K562 (cell line): ENCODE results near the gene DPP3. TPM values are rescaled to one million over a fixed set of nuclear protein-coding genes. Genes with fewer than 3 reads are reported as not detected.

Source experiments
- ADNP ChIP-seq: fragments of 200-800 bp; sonication (Bioruptor generic); IDR thresholded peaks from 2 replicates; pipeline ENCODE4 v1.6.1; 2016; ENCODE audit warnings: missing genetic modification characterization, missing compliant biosample characterization
- CTBP1 ChIP-seq: fragments of 450-650 bp; IDR thresholded peaks from 2 replicates; pipeline ENCODE4 v1.6.1; 2016; ENCODE audit warnings: borderline replicate concordance
- DDX20 ChIP-seq: fragments of 450-650 bp; IDR thresholded peaks from 2 replicates; pipeline ENCODE4 v1.6.1; 2016; ENCODE audit warnings: missing genetic modification characterization, low read depth, mild to moderate bottlenecking, missing compliant biosample characterization, moderate library complexity
- ESRRB ChIP-seq: fragments of 250-450 bp; sonication (Bioruptor Pico); IDR thresholded peaks from 2 replicates; pipeline ENCODE4 v1.5.0; 2020; ENCODE audit warnings: mild to moderate bottlenecking, moderate library complexity, borderline replicate concordance
- HDAC6 ChIP-seq: IDR thresholded peaks from 2 replicates; pipeline ENCODE4 v1.6.1; 2012; ENCODE audit warnings: low read depth, mild to moderate bottlenecking, control low read depth, inconsistent platforms, low read length, moderate library complexity
- KAT2B ChIP-seq: IDR thresholded peaks from one replicate; pipeline ENCODE4 v1.6.1; 2012; ENCODE audit warnings: low read depth, mild to moderate bottlenecking, control low read depth, inconsistent platforms, low read length, moderate library complexity
- MEIS2 ChIP-seq: fragments of 450-650 bp; IDR thresholded peaks from 2 replicates; pipeline ENCODE4 v1.6.1; 2014; ENCODE audit warnings: mild to moderate bottlenecking; ENCODE audit not compliant: partially characterized antibody
- MXI1 ChIP-seq: IDR thresholded peaks from 2 replicates; pipeline ENCODE4 v1.6.1; 2011; ENCODE audit warnings: low read depth, mild to moderate bottlenecking, improper control_type of control experiment, low read length
- XRCC3 ChIP-seq: fragments of 450-650 bp; IDR thresholded peaks from 2 replicates; pipeline ENCODE4 v1.6.1; 2017; ENCODE audit warnings: mild to moderate bottlenecking, moderate library complexity
- ZNF184 ChIP-seq: sonication (generic); formaldehyde crosslinking; IDR thresholded peaks from 2 replicates; pipeline ENCODE4 v1.5.0; 2020; ENCODE audit warnings: missing genetic modification reagents
- ZNF76 ChIP-seq: fragments of 250-450 bp; sonication (Bioruptor Pico); IDR thresholded peaks from 2 replicates; pipeline ENCODE4 v1.4.0; 2020; ENCODE audit warnings: mild to moderate bottlenecking, moderate library complexity, borderline replicate concordance
- polyA plus RNA-seq, 8 experiments: library from polyadenylated mRNA; depleted of rRNA in 4 of 8; stranded (reverse) in 5 of 8; unstranded in 3 of 8; fragments of >200 nt; fragmentation: Nextera tagmentation in 2 of 8; fragmentation: Illumina TruSeq in 1 of 8; extraction: Ambion mirVana in 2 of 8; extraction: Trizol in 1 of 8; gene quantifications; 2 replicates each; pipeline versions ENCODE4 v1.2.1 to v1.2.3, GENCODE V29; 2011 to 2014; ENCODE audit warnings: inconsistent platforms in 1 of 8, missing spikeins in 1 of 8
- total RNA-seq, 7 experiments: library from RNA; depleted of rRNA in 6 of 7; stranded (reverse); fragments of >200 nt in 6 of 7; fragmentation: Illumina TruSeq in 2 of 7; extraction: Trizol in 2 of 7; gene quantifications; 2 replicates each; pipeline versions ENCODE4 v1.2.1 to v1.2.3, GENCODE V29; 2011 to 2021; ENCODE audit warnings: low replicate concordance in 1 of 7
- TF ChIP-seq, protein P1 (sequence below): sonication (generic); formaldehyde crosslinking; IDR thresholded peaks from 2 replicates; pipeline ENCODE4 v1.4.0; 2020; ENCODE audit warnings: mild to moderate bottlenecking, missing genetic modification reagents
- TF ChIP-seq, protein P2 (sequence below): fragments of 150-350 bp; conservative IDR thresholded peaks from 2 replicates; pipeline ENCODE4 v1.6.1; 2014; ENCODE audit warnings: low read length
- TF ChIP-seq, protein P3 (sequence below): fragments of 250-450 bp; sonication (Bioruptor Pico); IDR thresholded peaks from 2 replicates; pipeline ENCODE4 v1.8.0; 2022; ENCODE audit warnings: inconsistent platforms
- TF ChIP-seq, protein P4 (sequence below): fragments of 450-650 bp; IDR thresholded peaks from 2 replicates; pipeline ENCODE4 v1.6.1; 2014; ENCODE audit warnings: low read depth, mild to moderate bottlenecking, moderate library complexity, borderline replicate concordance
- TF ChIP-seq, protein P5 (sequence below): fragments of 250-450 bp; sonication (Bioruptor Pico); IDR thresholded peaks from 2 replicates; pipeline ENCODE4 v1.8.0; 2022; ENCODE audit warnings: inconsistent platforms, mild to moderate bottlenecking, moderate library complexity, borderline replicate concordance

The DPP3 gene
- total and polyA plus RNA-seq, 9 of the 15 experiments (the other 6 are each of a cell fraction or from before 2014, with no cell fraction given): 3.7 to 69.2 (median 43.3) TPM

DNA sequence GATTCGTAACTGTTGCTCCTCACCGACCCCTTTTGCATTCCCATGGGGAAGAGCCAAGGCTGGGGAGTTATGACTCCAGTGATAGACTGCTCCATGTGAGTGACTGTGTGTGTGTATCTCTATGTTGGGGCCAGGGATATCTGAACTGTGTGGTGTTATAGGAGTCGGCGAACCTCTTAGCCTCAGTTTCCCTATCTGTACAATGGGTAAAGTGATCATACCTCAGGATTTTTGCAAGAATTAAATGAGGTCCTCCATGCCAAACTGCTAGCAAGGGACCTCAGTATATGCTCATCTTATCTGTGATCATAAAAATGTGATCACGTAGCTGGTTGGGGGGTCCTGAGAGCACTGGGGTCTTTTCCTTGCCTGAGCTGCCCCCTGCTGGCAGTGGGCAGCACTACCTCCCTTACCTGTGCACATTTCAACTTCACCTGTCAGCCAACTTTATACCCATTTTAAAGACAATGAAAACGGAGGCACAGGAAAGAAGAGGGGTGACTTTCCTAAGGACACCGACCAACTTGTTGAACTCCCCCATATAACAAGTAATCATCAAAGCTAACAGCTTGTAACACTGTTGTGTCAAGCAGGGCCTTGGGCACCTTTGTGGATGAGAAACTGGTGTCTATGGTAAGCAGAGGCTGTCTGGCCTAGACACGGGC lies 1.4 kb upstream of the DPP3 start (continued):
- TF ChIP-seq, protein P1, sequence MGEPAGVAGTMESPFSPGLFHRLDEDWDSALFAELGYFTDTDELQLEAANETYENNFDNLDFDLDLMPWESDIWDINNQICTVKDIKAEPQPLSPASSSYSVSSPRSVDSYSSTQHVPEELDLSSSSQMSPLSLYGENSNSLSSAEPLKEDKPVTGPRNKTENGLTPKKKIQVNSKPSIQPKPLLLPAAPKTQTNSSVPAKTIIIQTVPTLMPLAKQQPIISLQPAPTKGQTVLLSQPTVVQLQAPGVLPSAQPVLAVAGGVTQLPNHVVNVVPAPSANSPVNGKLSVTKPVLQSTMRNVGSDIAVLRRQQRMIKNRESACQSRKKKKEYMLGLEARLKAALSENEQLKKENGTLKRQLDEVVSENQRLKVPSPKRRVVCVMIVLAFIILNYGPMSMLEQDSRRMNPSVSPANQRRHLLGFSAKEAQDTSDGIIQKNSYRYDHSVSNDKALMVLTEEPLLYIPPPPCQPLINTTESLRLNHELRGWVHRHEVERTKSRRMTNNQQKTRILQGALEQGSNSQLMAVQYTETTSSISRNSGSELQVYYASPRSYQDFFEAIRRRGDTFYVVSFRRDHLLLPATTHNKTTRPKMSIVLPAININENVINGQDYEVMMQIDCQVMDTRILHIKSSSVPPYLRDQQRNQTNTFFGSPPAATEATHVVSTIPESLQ (CRISPR knock-in tag): no peak
- TF ChIP-seq, protein P2, sequence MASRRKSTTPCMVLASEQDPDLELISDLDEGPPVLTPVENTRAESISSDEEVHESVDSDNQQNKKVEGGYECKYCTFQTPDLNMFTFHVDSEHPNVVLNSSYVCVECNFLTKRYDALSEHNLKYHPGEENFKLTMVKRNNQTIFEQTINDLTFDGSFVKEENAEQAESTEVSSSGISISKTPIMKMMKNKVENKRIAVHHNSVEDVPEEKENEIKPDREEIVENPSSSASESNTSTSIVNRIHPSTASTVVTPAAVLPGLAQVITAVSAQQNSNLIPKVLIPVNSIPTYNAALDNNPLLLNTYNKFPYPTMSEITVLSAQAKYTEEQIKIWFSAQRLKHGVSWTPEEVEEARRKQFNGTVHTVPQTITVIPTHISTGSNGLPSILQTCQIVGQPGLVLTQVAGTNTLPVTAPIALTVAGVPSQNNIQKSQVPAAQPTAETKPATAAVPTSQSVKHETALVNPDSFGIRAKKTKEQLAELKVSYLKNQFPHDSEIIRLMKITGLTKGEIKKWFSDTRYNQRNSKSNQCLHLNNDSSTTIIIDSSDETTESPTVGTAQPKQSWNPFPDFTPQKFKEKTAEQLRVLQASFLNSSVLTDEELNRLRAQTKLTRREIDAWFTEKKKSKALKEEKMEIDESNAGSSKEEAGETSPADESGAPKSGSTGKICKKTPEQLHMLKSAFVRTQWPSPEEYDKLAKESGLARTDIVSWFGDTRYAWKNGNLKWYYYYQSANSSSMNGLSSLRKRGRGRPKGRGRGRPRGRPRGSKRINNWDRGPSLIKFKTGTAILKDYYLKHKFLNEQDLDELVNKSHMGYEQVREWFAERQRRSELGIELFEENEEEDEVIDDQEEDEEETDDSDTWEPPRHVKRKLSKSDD: 0 out of 2 replicates have a peak, but pooled peaks have one; percentile 16
- no peak for TF ChIP-seq HDAC6
- TF ChIP-seq, protein P3, sequence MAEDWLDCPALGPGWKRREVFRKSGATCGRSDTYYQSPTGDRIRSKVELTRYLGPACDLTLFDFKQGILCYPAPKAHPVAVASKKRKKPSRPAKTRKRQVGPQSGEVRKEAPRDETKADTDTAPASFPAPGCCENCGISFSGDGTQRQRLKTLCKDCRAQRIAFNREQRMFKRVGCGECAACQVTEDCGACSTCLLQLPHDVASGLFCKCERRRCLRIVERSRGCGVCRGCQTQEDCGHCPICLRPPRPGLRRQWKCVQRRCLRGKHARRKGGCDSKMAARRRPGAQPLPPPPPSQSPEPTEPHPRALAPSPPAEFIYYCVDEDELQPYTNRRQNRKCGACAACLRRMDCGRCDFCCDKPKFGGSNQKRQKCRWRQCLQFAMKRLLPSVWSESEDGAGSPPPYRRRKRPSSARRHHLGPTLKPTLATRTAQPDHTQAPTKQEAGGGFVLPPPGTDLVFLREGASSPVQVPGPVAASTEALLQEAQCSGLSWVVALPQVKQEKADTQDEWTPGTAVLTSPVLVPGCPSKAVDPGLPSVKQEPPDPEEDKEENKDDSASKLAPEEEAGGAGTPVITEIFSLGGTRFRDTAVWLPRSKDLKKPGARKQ (CRISPR knock-in tag): no peak
- no peak for TF ChIP-seq ZNF76 (CRISPR knock-in tag)
- TF ChIP-seq KAT2B: no peak
- TF ChIP-seq, protein P4, sequence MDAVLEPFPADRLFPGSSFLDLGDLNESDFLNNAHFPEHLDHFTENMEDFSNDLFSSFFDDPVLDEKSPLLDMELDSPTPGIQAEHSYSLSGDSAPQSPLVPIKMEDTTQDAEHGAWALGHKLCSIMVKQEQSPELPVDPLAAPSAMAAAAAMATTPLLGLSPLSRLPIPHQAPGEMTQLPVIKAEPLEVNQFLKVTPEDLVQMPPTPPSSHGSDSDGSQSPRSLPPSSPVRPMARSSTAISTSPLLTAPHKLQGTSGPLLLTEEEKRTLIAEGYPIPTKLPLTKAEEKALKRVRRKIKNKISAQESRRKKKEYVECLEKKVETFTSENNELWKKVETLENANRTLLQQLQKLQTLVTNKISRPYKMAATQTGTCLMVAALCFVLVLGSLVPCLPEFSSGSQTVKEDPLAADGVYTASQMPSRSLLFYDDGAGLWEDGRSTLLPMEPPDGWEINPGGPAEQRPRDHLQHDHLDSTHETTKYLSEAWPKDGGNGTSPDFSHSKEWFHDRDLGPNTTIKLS: no peak
- no peak for TF ChIP-seq ZNF184 (CRISPR knock-in tag)
- TF ChIP-seq ADNP: peak; percentile 89
- no peak for TF ChIP-seq CTBP1
- no peak for TF ChIP-seq DDX20
- no peak for TF ChIP-seq ESRRB
- TF ChIP-seq XRCC3: no peak
- TF ChIP-seq MEIS2: peak; percentile 85
- no peak for TF ChIP-seq MXI1
- TF ChIP-seq, protein P5, sequence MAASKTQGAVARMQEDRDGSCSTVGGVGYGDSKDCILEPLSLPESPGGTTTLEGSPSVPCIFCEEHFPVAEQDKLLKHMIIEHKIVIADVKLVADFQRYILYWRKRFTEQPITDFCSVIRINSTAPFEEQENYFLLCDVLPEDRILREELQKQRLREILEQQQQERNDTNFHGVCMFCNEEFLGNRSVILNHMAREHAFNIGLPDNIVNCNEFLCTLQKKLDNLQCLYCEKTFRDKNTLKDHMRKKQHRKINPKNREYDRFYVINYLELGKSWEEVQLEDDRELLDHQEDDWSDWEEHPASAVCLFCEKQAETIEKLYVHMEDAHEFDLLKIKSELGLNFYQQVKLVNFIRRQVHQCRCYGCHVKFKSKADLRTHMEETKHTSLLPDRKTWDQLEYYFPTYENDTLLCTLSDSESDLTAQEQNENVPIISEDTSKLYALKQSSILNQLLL: no peak
- TF ChIP-seq, all 486 proteins: peak for 40
